GM18861 (cell line): ENCODE results near the gene HIPK4.
"Not testable (repeated sequence)": the region's sequence is repeated elsewhere in the genome, so short reads cannot be mapped to it uniquely, and the experiment has no call there.

Source experiments
- ATAC-seq: cut with Tn5 transposase; IDR thresholded peaks from one replicate; pipeline ENCODE4 v1.9.1; 2021; ENCODE audit not compliant: unreplicated experiment

HIPK4 gene

GRCh38 chr19:40393894-40394815 is 4.2 kb upstream of the HIPK4 start:
- no peak for ATAC-seq

- no peak for ATAC-seq
These were observed 3.0 kb upstream of the HIPK4 start for GRCh38 chr19:40392894-40393517.

- no peak for ATAC-seq
These were observed 2.1 kb upstream of the HIPK4 start for GRCh38 chr19:40392123-40392522.

GRCh38 chr19:40389404-40390083 is 437 bp downstream of the HIPK4 start:
- no peak for ATAC-seq

GRCh38 chr19:40388481-40388880 is 1.5 kb downstream of the HIPK4 start:
- ATAC-seq: no peak

- ATAC-seq: no peak
These were observed 2.8 kb downstream of the HIPK4 start for GRCh38 chr19:40387155-40387554.

GRCh38 chr19:40383668-40384248 is 6.2 kb downstream of the HIPK4 start:
- ATAC-seq: no peak

- no peak for ATAC-seq
These were observed 8.7 kb downstream of the HIPK4 start for GRCh38 chr19:40381321-40381720.

- no peak for ATAC-seq
These were observed 9.6 kb downstream of the HIPK4 start for GRCh38 chr19:40380199-40381037.

- no peak for ATAC-seq
These were observed 10.4 kb downstream of the HIPK4 start for GRCh38 chr19:40379446-40380198.

GRCh38 chr19:40378509-40378908 is 11.5 kb downstream of the HIPK4 start:
- ATAC-seq: no peak

GRCh38 chr19:40377876-40378385 is 12.1 kb downstream of the HIPK4 start:
- ATAC-seq: no peak

GRCh38 chr19:40376286-40376862 is 13.6 kb downstream of the HIPK4 start:
- no peak for ATAC-seq

- no peak for ATAC-seq
These were observed 15.9 kb downstream of the HIPK4 start for GRCh38 chr19:40374084-40374483.

- no peak for ATAC-seq
These were observed 18.2 kb downstream of the HIPK4 start for GRCh38 chr19:40371802-40372122.

GRCh38 chr19:40370997-40371801 is 18.8 kb downstream of the HIPK4 start:
- no peak for ATAC-seq

- not testable (repeated sequence) for ATAC-seq
These were observed 19.7 kb downstream of the HIPK4 start for GRCh38 chr19:40370253-40370652.

GRCh38 chr19:40369797-40370196 is 20.2 kb downstream of the HIPK4 start:
- ATAC-seq: no peak
